GM18868 (cell line): ENCODE data around the gene CDKL4.
A peak's percentile ranks its signal among the peaks of the same experiment; 100 is the strongest.
"Not testable (repeated sequence)": the region's sequence is repeated elsewhere in the genome, so short reads cannot be mapped to it uniquely, and the experiment has no call there.

Experiments
- ATAC-seq: cut with Tn5 transposase; IDR thresholded peaks from one replicate; pipeline ENCODE4 v1.9.1; 2021; ENCODE audit warnings: mild to moderate bottlenecking, moderate library complexity; ENCODE audit not compliant: unreplicated experiment

Gene CDKL4

GRCh38 chr2:39234754-39235153 lies 9.0 kb downstream of the CDKL4 start:
- ATAC-seq = no peak

DNA sequence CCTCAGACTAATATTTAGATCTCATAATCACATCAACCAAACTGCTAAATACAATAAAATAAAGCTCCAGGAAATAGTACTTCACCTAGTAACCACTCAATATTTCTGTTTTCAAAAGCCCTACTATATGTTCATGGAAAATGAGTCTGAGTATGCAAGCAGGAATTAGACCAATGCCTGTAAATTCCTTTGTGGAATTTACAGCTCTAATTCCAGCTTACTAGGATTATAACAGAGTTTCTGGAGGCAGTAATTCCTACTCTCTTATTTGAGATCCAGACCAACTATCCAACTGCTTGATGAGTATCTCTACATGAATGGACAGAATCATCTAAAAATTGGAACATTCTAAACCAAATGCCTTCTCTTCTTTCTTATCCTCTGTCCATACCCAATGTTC lies 11.6 kb downstream of the CDKL4 start:
- no peak for ATAC-seq

GRCh38 chr2:39228413-39229209 lies 15.2 kb downstream of the CDKL4 start:
- ATAC-seq = peak; percentile 47

DNA sequence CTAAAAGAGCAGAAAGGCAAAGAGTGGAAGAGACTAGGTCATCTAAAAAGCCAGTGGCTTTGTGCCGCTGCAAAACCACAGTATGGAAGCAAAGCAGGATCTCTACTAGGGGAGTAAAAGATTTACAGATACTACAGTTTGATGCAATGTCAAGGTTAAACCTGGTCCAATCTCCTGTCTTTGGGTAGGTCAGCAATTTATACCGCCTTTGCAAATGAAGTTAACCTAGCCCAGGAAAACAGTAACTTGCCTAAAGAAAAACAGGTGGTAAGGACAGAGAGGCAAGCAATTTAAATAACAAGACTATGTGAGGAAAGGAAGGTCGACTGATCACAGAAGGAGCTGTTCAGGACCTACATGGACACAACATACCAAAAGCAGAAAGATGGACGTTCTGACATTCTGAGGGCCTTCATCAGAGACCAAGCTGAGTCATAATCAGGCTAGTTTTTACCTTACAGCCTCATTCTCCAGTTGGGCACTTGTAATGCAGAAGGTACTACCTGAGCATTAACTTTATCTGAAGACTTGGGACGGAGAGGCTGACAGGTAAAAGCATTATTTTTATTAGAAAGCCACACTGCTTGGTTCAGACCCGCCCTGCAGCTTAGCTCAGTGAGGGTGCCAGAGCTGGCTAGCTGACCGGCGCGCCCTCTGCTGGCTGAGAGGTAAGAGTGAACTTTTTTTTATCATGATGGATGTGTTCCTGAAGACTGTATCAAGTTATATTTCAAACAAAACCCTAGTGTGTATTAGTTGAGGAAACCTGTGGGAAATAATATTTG lies 15.9 kb downstream of the CDKL4 start:
- ATAC-seq = peak; percentile 80

DNA sequence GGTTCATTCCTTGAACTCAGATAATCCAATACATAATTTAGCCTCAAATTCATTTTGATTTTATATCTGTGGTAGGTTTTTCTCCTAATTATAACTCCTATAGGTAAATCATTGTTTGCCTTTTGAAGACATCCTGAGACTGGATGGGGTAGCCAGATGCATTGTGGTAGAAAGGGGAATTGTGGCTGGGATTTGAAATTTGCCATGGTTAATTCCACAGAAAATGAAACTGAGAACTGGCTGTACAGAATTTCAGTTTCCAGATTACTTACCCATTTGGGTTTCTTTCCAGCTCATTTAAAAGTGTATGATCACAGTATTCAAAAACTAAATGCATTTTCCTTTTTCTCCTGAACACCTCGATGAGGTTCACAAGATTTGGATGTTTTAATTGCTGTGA lies 18.2 kb downstream of the CDKL4 start:
- ATAC-seq = no peak

- ATAC-seq = no peak
Measured at GRCh38 chr2:39223909-39224308, 19.9 kb downstream of the CDKL4 start.

DNA sequence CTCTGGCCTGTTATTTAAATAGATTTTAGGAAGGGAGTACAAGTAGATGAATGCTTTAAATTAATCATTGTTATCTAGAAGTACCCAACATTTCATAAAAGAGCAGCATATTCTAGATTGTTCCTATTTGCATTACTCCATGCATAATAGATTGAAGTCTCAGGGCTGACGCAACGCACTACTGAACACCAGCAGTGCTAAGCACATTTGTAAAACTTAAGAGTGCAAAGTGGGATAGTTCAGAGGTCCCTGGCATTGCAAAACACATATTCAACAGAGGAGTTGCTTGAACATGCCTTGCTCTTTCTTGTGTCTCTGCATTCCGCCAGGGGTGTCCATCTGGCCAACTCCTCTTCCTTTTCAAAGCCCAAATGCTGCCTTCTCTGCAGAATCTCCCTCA lies 22.3 kb downstream of the CDKL4 start:
- ATAC-seq = no peak

- no peak for ATAC-seq
Measured at GRCh38 chr2:39220136-39220535, 23.6 kb downstream of the CDKL4 start.

- ATAC-seq = no peak
Measured at GRCh38 chr2:39218391-39218790, 25.4 kb downstream of the CDKL4 start.

GRCh38 chr2:39217192-39217550 lies 26.6 kb downstream of the CDKL4 start:
- peak; percentile 84 for ATAC-seq

GRCh38 chr2:39216346-39217191 lies 27.2 kb downstream of the CDKL4 start:
- peak; percentile 90 for ATAC-seq

DNA sequence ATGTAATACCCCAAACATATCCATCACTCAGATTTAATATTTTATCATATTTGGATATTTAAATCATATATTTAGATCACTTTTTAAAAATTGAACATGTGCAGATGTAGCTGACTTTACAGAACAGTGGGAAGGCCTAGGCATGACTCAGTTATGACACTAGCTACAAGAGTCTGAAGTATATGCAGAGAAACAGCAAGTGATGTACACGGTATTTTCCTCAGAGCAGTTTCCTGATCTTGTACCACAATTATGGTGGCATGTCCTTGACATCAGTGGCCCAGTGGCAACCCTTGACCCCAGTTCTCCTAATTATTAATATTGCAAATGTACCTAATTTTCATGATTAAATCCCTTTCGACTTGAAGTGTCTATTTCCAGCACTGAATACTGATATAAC lies 28.2 kb downstream of the CDKL4 start:
- ATAC-seq = no peak

GRCh38 chr2:39213015-39213414 lies 30.8 kb downstream of the CDKL4 start:
- ATAC-seq = no peak

DNA sequence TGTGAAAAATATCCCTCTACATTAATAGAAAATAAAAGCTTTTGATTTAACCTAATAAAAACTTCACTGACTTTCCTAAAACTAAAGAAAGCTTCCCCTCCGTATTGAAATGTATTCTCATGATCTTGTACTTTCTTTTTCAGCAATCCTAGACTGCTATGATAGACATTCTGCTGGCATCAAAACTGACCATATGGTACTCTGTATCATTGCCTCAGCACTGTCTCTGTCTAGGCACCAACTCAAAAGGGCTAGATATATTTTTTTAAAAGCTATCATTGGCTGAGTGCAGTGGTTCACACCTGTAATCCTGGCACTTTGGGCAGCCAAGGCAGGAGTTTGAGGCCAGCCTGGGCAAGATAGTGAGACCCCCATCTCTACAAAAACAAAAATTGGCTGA lies 32.9 kb downstream of the CDKL4 start:
- no peak for ATAC-seq

DNA sequence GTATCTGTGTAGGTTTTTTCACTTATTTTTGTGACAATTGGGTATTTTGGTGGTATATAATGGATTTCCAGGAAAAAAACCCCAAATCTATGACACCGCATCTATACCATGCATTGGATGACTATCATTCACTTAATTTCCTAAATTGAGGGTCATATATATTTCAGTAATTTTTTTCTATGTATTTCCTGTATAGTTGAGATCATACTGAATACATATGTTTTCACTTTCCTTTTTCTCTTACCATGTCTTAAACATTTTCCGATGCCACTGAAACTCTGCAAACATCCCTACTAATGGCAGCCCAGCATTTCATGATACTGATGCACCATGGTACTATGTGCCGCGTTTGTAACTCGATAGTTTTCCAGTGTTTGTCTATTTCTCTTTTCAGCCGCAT lies 40.4 kb downstream of the CDKL4 start:
- ATAC-seq = no peak

DNA sequence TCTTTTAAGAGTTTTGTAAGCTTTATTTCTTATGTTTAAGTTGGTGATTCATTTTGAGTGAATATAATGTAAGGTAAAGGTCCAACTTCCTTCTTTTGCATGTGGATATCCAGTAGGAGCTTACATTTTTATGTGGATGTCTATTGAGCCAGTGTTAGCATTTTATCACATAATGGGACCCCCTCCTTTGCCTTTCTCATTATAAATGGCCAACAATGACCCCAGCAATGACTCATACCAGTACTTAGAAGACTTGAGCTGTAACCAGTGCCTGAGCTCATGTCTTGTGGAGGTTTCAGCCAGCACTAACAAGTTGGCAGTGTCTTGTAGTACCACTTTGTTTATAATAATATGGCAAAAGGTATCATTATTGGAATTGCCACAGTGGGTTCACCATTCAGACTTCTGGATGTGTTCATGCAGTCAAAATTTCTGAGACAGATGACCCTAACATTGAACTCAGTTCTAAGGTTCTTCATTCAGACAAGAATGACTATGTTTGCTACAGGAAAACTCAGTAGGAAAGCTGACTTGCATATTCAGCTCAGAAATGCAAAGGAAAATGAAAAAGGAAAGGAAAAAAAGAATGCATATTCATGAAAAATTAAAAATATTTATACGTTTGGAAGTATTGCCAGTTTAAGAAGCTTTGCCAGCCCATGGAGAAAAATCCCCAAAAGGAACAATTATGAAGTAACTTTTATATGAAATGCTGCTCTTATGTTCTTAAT lies 41.0 kb downstream of the CDKL4 start:
- ATAC-seq = no peak

GRCh38 chr2:39197003-39197402 lies 46.8 kb downstream of the CDKL4 start:
- not testable (repeated sequence) for ATAC-seq

DNA sequence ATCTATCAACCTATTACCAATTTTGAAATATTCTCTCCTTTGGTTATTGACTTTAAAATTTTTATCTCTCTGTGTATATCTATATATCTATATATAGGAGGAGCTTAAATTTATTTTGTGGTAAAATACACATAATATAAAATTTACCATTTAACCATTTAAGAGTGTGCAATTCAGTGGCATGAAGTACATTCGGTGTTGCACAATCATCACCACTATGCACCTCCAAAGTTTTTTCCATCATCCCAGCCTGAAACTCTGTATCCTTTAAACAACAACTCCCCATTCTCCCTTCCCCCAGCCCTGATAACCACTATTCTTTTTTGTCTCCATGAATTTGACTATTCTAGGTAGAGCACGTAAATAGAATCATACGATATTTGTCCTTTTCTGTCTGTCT lies 49.1 kb downstream of the CDKL4 start:
- ATAC-seq = no peak

DNA sequence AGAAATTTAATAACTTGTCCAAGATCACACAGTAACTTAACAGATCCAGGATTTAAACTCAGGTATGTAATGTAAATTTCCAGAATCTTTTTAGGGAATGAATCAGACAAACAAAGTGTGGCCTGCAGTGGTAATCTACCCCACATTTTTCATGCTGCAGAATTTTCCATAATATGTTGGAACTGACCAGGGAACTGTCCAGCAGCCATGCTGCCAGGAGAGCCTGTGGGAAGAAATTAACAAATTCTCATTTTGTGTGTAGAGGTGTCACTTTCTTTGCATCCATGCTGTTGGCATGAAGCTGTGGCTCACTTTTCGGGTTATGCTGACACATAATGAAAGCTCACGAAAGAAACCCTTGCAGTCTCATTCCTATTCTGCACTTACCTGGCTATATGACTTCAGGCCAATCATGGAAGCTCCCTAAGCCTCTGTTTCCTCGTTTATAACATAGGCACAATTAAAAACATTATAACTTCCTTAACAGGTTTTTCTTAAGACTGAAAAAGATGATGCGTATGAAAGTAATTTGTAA lies 54.7 kb downstream of the CDKL4 start:
- no peak for ATAC-seq

GRCh38 chr2:39183673-39184072 lies 60.1 kb downstream of the CDKL4 start:
- no peak for ATAC-seq

- no peak for ATAC-seq
Measured at GRCh38 chr2:39181297-39181696, 62.5 kb downstream of the CDKL4 start.
